Measurements from ENCODE around the gene BARD1. TPM values are rescaled to one million over a fixed set of nuclear protein-coding genes. Genes with fewer than 3 reads are reported as not detected.

The BARD1 gene
- total RNA-seq, 1 experiment from 2014 or later = 29.7 TPM

GRCh38 chr2:214801768-214802397 lies 7.6 kb downstream of the BARD1 start:
- Histone ChIP-seq H3K27ac (ENCODE audit: low read depth, low read length, poor library complexity, severe bottlenecking) (no peak overlapping the region), H3K4me1 (ENCODE audit: insufficient read depth, low read length, poor library complexity, severe bottlenecking) (peaks cover 28% of the 10 kb centered on the region), H3K9me3 (ENCODE audit: low read depth, low read length, poor library complexity, severe bottlenecking) (no peaks in the 10 kb centered on the region), H3K36me3 (ENCODE audit: insufficient read depth, low read length, poor library complexity, severe bottlenecking) (peaks cover 6% of the 10 kb centered on the region), H3K27me3 (replicated peaks; ENCODE audit: insufficient read depth, low read depth, low read length, poor library complexity) (no peaks in the 10 kb centered on the region), H3K4me3 (ENCODE audit: low read depth, low read length, poor library complexity, severe bottlenecking) (no peak overlapping the region)
- TF ChIP-seq EZH2 (IDR thresholded peaks at IDR 0.05; ENCODE audit: borderline replicate concordance, low read depth, low read length, poor library complexity, severe bottlenecking) = no peak
- TF ChIP-seq CTCF (conservative IDR thresholded peaks at IDR 0.05; ENCODE audit: low read depth, low read length) = no peak
- no TSS peak for BruUV-seq (replicated peaks)
- intact Hi-C loops (cut with micrococcal nuclease; ENCODE audit: unreplicated experiment) = loop anchor here (10.0 kb wide), 1 partner anchor 1133 kb away; no protein-coding TSS in a partner anchor
- POLR2A ChIA-PET (ENCODE audit: low non-redundant PET) = no interaction called here
- DNase-seq (ENCODE audit: low spot score) = no peak
- CTCF ChIA-PET = interaction anchor here (0.6 kb wide), 1 partner anchor 32 kb away, joined by 3 read pairs; no protein-coding TSS in a partner anchor

DNA sequence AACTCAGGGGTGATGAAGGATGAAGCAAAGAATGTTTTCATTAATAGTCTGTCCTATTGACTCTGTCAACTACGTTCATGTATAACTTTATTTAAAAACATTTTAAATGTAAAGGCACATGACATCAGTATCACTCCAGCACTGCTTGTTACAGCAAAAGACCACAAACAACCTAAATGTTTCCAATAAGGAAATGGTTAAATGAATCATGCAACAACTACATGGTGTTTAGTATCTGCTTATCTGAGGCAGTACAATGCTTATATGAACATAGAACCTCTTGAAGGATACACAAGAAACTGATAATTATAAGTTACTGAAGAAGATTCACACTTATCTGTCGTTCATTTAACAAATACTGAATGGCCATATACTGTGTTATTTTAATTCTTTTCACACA lies 8.4 kb downstream of the BARD1 start:
- CTCF ChIA-PET = no interaction called here
- H3K27ac ChIP-seq (ENCODE audit: low read depth, low read length, poor library complexity, severe bottlenecking) = no peak overlapping the region
- POLR2A ChIA-PET (ENCODE audit: low non-redundant PET) = no interaction called here
- intact Hi-C loops (cut with micrococcal nuclease; ENCODE audit: unreplicated experiment) = loop anchor here (10.0 kb wide), 1 partner anchor 1134 kb away; no protein-coding TSS in a partner anchor
- no peak overlapping the region for H3K4me3 ChIP-seq (ENCODE audit: low read depth, low read length, poor library complexity, severe bottlenecking)
- TF ChIP-seq EZH2 (IDR thresholded peaks at IDR 0.05; ENCODE audit: borderline replicate concordance, low read depth, low read length, poor library complexity, severe bottlenecking) (no peak), CTCF (conservative IDR thresholded peaks at IDR 0.05; ENCODE audit: low read depth, low read length) (no peak)
- BruUV-seq (replicated peaks) = no TSS peak
- DNase-seq (ENCODE audit: low spot score) = no peak
- peaks cover 20% of the 10 kb centered on the region for H3K4me1 ChIP-seq (ENCODE audit: insufficient read depth, low read length, poor library complexity, severe bottlenecking)
- no peaks in the 10 kb centered on the region for H3K9me3 ChIP-seq (ENCODE audit: low read depth, low read length, poor library complexity, severe bottlenecking)
- H3K36me3 ChIP-seq (ENCODE audit: insufficient read depth, low read length, poor library complexity, severe bottlenecking) = peaks cover 6% of the 10 kb centered on the region
- H3K27me3 ChIP-seq (replicated peaks; ENCODE audit: insufficient read depth, low read depth, low read length, poor library complexity) = no peaks in the 10 kb centered on the region

DNA sequence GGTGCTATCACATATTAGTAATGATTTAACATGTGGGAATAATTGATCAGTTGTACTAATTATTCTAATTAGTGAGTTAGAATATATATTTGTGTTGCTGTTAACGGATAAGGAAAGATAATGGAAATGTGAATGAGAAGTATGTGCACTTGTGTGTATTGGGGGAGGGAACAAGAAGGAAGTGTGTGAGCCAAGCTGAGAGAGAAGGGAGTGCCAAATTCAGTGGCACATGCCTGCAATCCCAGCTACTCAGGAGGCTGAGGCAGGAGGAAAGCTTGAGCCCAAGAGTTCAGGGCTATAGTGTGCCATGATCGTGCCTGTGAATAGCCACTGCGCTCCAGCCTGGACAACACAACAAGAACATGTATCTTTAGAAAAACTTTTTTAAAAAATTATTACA lies 9.3 kb downstream of the BARD1 start:
- Histone ChIP-seq H3K27me3 (replicated peaks; ENCODE audit: insufficient read depth, low read depth, low read length, poor library complexity) (no peaks in the 10 kb centered on the region), H3K27ac (ENCODE audit: low read depth, low read length, poor library complexity, severe bottlenecking) (no peak overlapping the region), H3K4me3 (ENCODE audit: low read depth, low read length, poor library complexity, severe bottlenecking) (no peak overlapping the region), H3K9me3 (ENCODE audit: low read depth, low read length, poor library complexity, severe bottlenecking) (no peaks in the 10 kb centered on the region), H3K36me3 (ENCODE audit: insufficient read depth, low read length, poor library complexity, severe bottlenecking) (peaks cover 8% of the 10 kb centered on the region), H3K4me1 (ENCODE audit: insufficient read depth, low read length, poor library complexity, severe bottlenecking) (peaks cover 11% of the 10 kb centered on the region)
- CTCF ChIA-PET = no interaction called here
- POLR2A ChIA-PET (ENCODE audit: low non-redundant PET) = no interaction called here
- no TSS peak for BruUV-seq (replicated peaks)
- intact Hi-C loops (cut with micrococcal nuclease; ENCODE audit: unreplicated experiment) = loop anchor here (10.0 kb wide), 1 partner anchor 1135 kb away; no protein-coding TSS in a partner anchor
- TF ChIP-seq CTCF (conservative IDR thresholded peaks at IDR 0.05; ENCODE audit: low read depth, low read length) = no peak
- no peak for TF ChIP-seq EZH2 (IDR thresholded peaks at IDR 0.05; ENCODE audit: borderline replicate concordance, low read depth, low read length, poor library complexity, severe bottlenecking)
- DNase-seq (ENCODE audit: low spot score) = no peak
